GM19043 (cell line): ENCODE results near the gene CHAF1A.
A peak's percentile ranks its signal among the peaks of the same experiment; 100 is the strongest.

Source experiments
- ATAC-seq: cut with Tn5 transposase; IDR thresholded peaks from one replicate; pipeline ENCODE4 v1.9.1; 2021; ENCODE audit warnings: low read depth; ENCODE audit not compliant: unreplicated experiment

CHAF1A gene

DNA sequence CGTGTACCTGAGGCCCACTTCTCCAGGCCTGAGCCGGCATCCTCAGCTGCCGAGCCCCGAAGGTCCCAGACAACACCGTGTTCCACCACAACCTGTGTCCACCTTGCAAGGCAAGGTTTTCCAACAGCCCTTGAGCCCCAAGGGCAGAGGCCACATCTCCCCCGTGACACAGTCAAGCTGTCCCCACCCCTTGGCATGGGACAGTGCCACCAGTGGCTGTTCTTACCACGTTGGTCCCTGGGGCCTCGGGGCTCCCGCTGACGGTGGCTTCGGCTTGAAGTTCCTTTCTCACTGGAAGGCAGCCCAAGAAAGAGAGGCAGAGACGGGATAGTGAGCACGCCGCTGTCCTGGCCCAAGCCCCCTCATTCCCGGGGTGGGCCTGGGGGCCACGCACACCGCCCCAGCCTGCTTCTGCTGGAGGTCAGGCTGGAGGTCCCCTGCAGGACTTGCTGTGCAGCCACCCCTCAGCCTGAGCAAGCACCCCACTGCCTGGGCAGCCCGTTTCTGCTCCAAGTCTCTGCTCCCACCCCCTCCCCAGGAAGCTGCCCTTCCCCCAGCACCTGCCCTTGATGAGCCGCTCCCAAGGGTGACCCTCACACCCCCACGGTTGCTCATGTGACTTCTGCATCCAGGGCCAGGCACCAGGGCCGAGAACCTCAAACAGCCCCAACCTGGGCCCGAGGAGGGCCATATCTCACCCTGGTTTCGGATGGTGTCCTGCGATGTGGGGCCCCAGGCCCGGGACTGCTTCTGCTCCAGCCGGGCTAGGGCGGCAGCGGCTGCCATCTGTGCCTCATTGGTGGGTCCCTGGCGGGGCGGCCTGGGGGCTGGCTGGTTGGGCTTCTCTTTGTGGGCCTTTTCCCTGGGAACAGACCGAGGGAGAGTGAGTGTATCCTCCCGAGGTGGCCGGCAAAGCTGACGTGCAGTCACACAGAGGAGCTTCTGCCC lies 51.1 kb downstream of the CHAF1A start:
- ATAC-seq: no peak

DNA sequence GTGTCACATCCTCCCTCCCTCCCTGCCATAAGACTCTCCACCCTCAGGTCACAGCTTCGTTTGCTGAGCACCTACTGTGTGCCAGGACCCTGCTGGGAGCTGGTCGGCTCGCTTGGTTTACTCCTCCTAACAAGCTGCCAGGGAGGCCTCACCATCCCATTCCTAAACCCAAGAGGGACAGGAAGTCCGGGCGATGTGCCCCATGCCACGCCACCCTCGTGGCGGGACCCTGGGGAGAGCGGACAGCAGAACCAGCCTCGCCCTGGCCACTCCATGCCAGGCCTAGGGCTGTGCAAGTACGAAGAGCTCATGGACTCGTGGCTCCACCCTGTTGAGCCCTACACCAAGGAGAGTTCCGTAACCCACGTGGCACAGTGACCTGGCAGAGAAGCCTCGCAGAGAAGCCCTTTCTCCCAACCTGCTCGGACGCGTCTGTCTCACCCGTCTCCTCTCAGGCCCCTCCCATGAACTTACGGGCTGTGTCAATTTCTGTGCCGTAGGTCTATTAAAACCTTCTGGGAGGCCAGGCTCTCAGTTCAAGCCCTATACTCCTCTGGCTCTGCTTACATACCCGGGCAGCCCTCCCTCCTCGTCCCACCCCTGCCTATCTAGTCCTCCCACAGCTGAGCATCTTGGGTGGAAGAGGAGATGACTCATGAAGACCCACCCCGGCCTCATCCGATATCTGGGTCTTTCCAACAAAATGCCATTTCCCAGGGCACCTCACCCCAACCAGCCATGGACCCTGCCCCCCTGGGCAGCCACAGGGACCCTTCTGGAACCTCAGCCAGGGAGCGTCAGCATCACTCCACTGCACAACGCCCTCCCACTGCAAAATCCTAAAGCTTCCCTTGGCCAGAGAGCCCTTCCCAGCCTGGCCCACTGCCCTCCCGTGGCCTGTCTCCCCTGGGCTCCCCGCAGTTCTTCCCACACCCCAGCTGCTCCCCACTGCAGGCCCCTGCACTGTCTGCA lies 52.6 kb downstream of the CHAF1A start:
- no peak for ATAC-seq

DNA sequence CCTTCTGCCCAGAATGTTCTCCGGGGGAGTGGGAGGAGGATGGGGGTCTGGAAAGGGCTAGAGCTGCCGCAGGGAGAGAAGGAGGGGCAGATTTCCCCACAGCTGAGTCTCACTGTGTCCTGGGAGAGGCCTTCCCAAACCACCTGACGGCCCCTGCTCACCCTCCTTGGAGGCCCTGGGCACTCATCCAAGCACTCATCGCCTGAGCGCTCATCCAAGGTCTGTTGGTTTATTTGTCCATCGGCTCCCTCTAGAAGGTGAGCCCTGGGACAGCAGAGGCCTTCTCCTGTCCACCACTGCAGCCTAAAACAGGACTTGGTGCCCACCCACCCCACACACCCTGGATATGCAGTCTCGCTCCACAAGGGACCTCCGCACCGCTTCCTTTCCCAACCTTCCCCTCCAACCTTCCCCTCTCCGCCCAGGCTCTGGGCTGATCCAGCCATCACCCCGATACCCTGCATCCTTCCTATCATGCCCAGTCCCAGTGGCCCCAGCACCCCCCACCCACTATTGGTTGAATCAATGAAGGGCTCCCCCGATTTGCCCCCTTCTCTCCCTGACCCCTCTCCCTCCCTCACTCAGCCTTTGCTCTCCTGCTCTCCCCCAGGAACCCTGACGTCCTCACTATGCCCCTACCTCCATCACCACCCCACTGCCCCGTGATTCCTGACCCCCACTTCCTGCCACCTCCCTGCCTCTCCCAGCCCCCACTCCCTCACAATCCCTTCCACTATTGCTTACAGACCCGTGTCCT lies 53.5 kb downstream of the CHAF1A start:
- ATAC-seq: no peak

DNA sequence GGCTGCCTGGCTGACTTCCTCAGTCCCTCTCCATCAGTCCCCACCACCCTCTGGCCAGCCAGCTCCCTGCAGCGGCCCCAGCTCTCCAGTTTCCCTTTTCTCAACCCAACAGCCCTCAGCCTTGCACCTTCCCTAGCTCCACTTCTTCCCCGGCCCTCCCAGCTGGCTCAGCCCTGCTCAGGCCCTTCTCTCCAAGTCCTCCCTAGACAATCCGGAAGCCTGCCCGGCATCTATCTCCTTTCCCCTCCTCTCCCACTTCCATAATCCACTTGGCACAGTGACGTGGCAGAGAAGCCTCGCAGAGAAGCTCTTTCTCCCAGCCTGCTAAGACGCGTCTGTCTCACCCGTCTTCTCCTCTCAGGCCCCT lies 54.0 kb downstream of the CHAF1A start:
- ATAC-seq: no peak

DNA sequence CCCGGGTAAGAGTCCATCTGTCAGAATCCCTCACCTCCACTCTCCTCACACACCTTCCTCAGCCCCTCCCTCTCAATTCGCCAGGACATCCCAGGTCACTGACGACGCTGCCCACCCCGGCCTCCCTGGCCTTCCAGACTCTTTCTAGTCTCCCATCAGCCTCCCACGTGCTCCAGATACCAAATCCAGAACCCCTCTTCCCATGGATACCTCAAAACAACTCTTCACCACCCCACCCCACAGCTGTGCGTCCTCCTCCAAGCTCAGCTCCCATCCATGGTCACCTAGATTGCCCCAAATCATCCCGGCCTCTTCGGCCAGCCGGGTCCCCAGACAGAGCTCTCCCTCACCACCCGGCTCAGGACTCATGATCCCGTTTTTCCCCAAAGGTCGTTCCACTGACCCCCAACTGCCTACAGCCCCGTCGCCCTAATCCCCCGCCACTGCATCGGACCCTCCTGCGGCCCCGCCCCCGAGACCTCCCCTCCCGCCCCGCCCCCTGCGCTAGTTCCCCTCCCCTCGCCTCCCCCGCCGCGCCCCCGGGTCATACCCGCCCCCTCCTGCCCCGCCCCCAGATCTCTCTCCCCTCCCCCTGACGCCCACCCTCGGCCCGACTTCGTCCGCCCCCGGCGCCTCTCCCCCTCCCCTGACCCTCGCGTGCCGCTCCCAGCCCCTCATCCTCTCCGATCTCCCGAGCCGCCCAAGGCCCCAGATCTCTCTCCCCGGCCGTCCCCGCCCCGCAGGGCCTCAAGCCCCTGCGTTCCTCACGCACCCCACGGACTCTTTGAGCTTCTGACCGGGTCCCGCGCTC lies 54.6 kb downstream of the CHAF1A start:
- no peak for ATAC-seq

DNA sequence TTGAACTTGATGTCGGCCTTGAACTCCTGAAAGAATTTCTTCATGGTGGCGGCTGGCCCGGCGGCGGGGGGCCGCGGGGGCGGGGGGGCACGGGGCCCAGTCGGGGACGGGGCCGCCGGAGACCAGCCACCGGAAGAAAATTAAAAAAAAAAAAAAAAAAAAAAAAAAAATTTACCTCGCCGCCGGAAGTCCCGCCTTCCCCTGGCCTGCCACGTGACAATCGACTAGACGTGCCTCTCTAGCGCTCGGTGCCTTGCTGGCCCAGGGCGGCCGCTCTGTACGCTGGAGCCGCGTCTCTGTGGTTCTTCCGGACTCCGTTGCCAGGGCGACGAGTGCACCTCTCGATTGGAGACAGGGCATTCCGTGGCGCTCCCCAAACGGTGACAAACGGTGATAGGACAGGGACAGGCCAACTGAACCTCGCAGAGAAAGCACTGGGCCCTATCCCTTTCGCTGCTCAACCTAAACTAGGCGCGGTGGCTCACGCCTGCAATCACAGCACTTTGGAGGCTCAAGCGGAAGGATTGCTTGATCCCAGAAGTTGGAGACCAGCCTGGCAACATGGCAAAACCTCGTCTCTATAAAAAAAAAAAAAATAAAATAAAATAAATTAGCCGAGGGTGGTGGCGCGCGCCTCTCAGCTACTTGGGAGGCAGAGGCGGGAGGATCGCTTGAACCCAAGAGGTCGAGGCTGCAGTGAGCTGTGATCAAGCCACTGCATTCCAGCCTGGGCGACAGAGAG lies 55.4 kb downstream of the CHAF1A start, which contains the start of gene UBXN6:
Gene UBXN6, minus strand, starts transcription at position 141 of the 742 bp plus-strand sequence. Its CDS starts 97 bp downstream, at position 44.
- ATAC-seq: peak; percentile 84

DNA sequence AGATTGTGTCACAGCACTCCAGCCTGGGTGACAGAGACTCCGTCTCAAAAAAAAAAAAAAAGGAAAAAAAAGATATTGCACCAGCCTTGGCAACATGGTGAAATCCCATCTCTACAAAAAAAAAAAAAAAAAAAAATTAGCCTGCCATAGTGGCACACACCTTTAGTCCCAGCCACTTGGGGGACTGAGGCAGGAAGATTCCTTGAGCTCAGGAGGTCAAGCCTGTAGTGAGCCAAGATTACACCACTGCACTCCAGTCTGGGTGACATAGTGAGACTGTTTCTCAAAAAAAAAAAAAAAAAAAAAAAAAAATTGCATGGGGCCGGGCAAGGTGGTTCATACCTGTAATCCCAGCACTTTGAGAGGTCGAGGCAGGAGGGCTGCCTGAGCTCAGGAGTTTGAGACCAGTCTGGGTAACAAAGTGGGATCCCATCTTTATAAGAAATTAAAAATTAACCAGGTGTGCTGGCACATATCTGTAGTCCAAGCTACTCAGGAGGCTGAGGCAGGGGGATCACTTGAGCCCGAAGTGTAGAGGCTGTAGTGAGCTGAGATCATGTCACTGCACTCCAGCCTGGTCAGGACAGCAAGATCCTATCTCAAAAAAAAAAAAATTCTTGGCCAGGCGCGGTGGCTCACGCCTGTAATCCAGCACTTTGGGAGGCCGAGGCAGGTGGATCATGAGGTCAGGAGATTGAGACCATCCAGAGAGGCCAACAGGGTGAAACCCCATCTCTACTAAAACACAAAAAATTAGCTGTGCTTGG lies 62.6 kb downstream of the CHAF1A start:
- no peak for ATAC-seq

DNA sequence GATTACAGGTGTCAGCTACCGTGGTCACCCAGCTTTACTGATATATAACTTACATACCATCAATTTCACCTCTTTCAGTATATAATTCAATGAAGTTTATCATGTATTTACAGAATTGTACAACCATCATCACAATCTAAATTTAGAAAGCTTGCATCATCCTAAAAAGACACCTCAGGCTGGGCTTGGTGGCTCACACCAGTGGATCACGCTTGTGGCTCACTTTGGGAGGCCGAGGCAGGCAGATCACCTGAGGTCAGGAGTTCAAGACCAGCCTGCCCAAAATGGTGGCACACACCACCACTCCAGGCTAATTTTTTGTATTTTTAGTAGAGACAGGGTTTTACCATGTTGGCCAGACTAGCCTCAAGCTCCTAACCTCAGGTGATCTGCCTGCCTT lies 65.4 kb downstream of the CHAF1A start:
- ATAC-seq: no peak

DNA sequence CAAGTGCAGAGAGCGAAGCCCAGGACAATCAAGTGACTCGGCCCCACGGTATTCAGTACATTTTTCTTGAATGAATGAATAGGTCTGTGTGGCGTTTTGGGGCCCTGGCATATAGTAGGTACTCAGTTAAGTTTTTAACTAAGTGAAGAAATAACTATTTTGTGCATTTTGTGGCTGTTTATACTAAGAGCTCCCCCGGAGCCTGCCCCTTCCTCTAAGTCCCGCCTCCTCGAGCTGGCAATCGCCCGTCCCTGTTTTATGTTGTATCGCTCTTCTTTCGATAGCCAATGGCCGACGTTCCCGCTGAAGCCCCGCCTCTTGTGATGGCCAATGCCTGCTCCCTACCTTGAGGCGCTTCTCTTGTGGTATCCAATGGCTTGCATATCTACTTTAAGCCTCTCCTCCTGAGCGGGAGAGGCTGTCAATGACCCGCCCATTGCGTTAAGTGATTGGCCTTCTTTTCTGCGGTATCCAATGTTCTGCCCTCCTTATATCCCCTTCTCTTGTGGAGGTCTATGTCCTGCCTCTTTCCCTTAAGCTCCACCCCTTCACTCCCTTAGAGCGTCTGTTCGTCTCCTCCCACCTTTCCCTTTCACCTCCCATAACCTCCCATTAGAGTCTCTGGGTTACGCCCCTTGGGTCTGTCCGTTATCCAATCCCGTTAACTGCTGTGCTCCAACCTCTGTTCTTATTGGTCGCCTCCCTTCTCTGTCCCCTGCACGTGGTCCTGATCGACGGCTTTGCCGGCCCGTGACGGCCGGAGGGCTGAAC lies 69.1 kb downstream of the CHAF1A start:
- peak; percentile 83 for ATAC-seq

DNA sequence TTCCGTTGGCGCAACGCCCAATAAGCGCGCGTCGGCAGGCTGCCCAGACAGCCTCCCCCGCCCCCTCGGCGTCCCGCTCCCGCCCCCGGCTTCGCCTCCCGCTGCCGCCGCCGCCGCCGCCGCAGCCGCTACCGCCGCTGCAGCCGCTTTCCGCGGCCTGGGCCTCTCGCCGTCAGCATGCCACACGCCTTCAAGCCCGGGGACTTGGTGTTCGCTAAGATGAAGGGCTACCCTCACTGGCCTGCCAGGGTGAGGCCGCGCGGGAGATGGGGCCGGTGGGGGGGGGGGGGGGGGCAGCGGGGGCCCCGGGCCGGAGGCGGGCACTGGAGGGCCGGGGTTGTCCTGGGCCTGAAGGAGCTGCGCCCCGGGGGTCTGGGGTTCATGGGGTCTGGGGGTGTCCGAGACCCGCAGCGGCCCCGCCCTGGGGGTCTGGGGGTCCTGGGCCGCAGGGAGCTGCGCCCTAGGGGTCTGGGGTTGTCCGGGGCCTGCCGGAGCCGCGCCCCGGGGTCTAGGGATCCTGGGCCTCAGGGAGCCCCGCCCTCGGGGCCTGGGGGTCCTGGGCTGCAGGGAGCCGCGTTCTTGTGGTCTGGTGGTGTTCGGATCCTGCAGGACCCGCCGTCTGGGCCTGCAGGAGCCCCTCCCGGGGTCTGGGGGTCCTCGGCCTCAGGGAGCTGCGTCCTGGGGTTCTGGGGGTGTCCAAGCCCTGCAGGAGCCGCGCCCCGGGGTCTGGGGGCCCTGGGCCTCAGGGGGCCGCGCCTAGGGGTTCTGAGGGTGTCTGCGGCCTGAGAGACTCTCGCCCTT lies 69.9 kb downstream of the CHAF1A start, which contains the start of gene HDGFL2:
Gene HDGFL2, plus strand, starts transcription at position 124 of the 801 bp plus-strand sequence. Its CDS starts 54 bp downstream, at position 178.
- no peak for ATAC-seq

DNA sequence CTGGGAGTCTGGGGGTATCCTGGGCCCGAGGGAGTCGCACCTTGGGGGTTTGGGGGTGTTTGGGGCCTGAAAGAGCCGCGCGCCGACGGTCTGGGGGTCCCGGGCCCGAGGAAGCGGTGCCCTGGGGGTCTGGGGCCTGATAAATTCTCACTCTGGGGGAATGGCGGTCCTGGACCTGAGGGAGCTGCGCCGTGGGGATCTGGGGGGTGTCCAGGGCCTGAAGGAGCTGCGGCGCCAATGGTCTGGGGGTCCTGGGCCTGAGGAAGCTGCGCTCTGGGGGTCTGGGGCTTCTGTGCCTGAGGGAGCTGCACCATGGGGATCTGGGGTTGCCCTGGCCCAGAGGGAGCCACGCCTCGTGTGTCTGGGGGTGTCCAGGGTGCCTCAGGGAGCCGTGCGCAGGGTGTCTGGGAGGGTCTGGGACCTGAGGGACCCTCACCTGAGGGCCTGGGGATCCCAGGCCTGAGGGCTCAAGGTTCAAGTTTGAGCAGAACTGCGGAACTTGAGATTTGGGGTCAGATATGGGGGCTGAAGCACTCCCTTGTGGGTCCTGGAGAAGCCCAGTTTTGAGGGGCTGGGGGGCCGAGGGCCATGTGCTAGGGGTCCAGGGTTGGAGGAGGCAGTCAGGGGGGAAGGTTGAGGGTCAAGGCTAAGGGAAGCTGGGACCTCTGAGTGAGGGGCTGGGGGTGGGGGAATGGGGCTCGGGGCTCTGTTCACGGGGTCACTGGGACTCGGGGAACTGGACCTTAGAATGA lies 70.7 kb downstream of the CHAF1A start:
- no peak for ATAC-seq

DNA sequence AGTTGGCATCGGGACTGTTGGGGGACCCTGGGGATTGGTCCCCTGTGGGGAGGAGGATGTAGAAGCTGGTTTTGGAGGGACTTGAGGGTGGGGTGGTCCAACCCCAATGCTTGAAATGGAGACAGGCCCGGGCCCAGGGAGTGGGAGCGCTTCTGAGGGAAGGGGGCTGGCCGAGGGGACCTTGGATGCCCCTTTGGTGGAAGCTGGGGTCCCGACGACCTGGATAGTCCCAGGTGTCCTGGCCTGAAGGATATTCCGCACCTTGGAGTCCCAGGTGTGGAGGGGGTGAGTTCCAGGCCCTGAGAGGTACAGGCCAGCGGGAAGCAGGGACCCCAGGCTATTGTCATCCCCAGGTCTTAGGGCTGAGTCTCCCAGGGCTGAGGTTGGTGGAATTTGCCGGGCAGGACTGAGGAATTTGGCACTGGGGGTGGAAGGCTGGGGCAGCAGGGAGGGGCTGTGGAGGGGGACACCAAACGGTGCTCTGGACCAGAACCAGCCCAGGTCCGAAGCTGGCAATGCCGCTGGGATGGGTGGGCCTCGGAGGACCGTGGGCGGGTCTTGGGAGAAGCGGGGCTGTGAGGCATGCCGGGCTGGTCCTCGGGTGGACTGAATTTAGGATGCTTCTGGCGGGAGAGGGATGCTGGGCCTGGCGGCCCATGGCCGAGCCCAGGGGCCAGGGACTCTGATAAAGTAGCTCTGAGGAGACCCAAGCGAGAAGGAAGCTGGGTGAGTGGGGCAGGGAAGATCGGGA lies 71.5 kb downstream of the CHAF1A start:
- no peak for ATAC-seq

DNA sequence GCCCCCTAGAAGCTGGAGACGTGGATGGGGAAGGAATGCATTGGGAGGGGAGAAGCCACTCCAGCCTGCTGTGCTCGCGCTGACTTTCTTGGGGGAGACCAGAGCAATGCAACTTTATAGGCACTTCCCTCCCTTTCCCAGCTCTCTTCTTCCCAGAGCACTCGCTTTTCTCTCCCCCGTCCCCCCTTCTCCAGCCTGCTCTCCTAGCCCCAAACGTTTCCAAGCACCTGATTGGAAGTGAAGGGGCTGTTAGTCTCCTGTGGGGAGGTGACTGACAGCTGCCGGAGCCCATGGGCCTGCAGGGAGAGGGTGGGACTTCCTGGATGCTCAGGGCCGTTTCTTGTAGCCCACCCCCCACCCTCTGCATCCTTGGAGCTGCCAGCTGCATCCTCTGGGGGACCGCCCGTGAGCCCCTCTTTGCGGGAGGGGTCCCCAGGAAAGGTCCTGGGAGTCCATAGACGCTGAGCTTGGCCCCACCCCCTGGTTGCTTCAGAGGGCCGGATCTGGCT lies 72.1 kb downstream of the CHAF1A start:
- ATAC-seq: no peak

DNA sequence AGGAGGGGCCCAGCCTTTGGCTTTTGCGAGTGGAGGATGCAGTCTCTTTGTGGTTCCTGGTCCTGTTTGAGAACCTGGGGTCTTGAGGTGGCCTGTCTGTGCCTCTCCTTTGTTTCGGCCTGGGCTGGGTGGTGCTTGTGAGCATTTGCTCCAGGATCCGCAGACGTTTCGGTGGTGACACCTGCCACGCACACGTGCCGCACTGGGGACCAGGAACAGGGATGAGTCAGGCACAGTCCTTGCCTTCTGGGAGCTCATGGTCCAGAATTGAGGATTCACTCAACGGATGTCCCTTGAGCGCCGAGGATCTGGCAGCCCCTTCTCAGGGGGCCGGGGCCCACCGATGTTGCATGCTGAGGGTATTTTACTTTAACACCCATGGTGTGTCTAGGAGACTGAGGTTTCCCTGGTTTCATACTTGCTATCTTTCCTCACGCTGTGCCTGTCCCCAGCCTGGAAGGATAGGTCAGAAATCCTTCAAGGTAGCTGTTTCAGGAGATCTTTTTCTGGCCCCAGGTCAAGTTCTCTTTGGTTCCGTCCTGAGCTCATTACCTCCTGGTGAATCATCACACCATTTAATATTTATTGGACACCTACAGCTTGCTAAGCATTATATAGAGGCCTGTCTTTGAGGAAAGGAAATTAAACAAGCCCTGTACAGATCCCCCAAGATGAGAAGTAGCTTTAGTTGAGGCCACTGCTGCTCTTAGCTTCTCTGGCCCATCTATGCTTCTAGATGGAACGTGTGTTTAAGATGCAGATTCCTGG lies 74.8 kb downstream of the CHAF1A start:
- no peak for ATAC-seq
